ENCODE data around the gene ALDH1L1.

ALDH1L1 gene

DNA sequence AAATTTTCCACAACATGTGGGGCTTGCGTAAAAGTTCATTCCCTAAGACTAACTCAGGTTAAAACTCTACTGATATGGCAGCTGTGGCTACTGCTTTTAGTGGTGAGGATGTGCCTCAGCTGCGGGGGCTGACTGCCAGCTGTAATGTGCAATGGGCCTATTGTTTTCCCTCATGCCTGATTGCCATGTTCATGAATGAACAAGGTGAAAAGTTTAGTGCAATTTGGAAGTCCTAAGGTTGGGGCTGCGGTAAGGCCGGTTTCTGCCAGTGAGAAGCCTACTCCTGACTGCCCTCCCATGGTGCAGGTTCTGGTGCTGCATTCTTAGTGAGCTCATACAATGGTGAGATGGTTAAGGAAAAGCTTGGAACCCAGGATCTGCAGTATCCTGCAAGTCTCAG lies 10.9 kb upstream of the ALDH1L1 start:
- DNase-seq: no peak

DNA sequence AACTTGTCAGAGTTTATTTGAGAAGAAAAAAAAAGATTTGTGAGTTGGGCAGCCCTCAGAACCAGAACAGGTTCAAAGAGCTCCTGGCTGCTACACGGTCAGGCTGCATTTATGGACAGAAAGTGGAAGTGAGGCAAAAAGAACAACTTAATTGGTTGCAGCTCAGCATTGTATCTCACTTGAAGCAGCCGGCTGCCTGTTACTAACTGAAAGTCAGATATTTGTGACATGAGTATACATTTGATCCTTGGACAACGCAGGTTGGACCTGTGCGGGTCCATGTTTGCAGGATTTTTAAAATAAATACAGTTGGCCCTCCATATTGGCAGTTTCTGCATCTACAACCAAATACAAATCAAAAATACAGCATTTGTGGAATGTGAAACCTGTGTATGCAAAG lies 7.5 kb upstream of the ALDH1L1 start:
- DNase-seq: no peak

- no peak for DNase-seq
Observed at GRCh38 chr3:126186749-126187148, 6.4 kb upstream of the ALDH1L1 start.

- no peak for DNase-seq
Observed at GRCh38 chr3:126186271-126186670, 5.9 kb upstream of the ALDH1L1 start.

DNA sequence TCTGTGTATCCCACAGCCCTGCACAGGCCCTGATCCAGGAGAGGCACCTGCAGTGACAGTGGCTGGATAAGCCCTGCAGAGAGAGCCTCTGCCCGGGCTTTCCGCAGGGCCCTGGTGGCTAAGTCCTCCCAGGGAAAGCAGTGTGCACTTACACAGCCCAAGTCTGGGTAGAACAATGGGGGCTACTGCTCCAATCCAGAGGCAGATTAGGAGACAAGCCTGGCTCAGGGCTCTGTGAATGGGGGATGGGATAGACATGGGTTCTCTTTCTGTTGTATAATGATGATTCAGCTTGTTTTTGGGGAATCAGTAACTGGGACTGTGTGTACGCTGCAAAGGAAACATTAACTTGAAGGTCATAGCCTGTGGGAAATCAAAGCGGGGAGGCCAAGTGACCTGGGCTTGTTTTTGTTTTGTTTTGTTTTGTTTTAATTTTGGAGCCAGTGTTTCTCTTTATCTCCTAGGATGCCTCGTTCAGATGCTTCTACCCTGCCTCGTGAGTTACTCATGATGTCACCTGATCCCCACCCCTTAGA lies 4.1 kb upstream of the ALDH1L1 start:
- no peak for DNase-seq

DNA sequence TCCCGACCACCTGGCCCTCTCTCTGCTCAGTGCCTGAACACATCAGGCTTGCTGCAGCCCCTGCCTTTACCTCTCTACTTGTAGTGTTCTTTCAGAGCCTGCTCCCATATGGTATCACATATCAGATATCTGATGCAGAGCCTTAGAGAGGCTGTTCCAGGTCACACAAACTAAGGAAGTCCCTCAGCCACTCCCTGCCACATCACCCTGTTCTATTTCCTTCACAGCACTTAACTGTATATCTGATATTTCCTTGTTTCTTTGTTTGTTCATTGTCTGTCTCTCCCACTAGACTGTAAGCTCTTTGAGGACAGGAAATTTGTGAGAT lies 976 bp upstream of the ALDH1L1 start:
- DNase-seq: no peak

GRCh38 chr3:126179825-126180476 lies 435 bp downstream of the ALDH1L1 start:
- DNase-seq: no peak

DNA sequence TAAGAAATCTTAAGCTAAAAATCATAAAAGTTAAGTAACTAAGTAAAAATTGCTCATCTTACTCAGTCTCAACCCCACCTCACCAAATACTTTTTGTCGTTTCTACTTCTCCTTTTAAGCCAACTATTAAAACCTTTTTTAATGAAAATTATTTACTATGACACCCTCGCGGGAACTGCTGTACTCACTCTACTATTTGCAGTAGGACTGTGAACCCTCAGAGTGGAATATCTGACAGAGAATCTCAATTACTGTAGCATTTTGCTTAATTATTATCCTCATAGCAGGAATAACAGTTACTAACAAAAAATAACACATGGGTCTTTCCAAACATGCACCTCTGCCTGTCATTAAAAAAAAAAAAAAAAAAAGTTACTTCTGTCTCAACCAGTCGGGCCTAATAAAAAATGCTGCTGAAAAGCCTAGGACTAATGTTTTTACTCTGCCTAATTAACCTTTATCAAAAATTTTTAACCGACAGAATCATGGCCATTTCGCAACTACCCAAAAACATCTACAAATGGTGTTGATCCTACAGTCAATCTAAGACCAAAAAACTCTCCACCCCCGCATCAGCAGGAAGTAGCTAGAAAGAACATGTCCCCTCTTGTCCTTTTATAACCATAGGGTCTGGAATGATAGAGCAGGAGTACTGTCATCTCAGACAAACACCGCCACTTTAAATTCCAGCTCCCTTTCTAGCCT lies 10.2 kb downstream of the ALDH1L1 start:
- DNase-seq: no peak

DNA sequence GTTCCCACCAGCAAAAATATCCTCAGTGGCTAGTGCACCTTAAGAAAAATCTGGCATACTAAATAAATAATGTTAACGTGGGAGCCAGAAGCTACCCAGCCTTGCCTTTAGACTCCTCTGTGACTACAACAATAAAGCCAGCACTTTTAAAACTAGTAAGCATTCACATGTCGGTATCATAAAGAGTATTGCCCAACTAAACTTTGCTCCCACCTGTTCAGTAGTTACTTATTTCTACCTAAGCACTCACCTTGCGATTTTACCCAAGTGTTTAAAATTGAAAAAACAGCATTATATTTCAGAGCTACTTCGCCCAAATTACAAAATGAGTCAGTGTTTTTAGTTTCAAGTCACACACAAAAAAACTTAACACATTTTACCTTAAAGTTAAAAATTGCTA lies 12.8 kb downstream of the ALDH1L1 start:
- DNase-seq: no peak

- DNase-seq: no peak
Observed at GRCh38 chr3:126166009-126166408, 14.4 kb downstream of the ALDH1L1 start.

GRCh38 chr3:126161309-126161708 lies 19.1 kb downstream of the ALDH1L1 start:
- no peak for DNase-seq

DNA sequence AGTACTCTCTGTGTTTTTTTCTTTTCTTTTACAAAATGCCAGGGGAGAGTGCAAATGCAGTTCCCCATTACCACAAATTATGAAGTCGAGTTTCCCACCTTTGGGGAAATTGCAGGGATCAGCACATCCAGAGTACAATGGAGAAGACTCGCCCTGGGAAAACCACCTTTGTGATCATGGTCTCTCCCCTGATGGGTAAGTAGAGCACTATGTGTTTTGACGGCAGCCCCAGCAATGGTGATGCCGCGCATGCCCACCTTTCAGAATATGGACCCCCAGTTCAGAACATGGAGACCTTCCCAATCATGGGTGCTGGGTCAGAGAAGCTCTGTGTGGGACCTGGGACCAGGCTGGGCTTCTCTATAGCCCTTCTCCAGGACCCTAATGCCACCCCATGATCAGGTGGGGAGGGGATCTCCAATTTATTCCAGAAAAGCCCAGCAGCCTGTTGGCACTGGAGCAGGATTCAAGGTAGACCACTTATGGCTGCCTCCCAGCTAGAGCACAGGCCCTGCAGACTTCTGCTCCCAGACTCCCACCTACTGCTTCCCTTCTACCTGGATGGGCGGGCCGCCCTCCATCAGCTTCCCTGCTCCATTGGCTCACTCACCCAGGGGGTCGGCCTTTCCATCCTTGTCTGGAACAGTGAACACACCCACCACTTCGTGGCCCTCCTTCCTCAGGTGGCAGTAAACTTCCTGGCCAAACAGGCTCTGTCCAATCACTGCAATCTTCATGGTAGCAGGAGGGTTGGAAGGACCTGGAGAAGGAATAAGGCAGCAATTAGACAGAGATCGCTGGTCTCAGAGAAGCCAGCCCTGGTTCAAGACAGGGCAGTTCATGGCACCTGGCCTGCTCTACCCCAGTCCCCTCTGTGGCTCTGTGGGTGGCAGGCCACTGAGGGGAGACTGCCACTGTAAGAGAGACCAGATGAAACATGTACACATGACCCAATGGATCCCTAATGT lies 19.9 kb downstream of the ALDH1L1 start:
- no peak for DNase-seq

GRCh38 chr3:126159476-126159875 lies 20.9 kb downstream of the ALDH1L1 start:
- no peak for DNase-seq

GRCh38 chr3:126158912-126159454 lies 21.4 kb downstream of the ALDH1L1 start:
- DNase-seq: no peak

GRCh38 chr3:126158016-126158911 lies 22.1 kb downstream of the ALDH1L1 start:
- no peak for DNase-seq

DNA sequence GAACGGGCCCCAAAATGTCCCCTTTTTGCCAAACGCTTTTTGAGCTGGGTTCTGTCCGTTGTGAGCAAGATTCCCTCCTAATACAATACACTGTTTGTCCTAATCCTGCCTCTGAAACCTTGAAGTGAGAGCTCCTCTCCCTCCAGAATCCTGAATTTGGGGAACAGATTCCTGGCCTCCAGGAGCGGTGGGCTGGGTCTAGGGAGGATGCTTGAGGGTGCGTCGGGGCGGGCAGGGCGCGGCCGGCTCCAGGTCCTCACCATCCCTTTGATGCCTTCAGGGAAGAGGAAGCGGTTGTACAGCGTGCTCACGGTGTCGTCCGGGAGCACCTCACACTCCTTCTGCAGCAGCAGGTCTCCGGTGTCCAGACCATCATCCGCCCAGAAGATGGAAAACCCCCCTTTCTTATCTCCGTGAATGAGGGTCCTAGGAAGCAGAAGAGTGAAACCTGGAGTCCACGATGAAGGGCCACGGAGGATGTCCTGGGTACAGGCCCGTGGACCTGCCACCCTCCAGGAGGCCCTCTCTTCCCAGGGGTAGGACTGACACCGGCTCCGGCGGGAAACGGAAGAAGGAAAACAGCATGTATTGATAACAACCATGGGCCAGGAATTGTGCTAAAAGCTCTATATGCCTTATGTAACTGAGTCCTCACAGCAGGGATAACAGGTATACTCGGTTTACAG lies 23.2 kb downstream of the ALDH1L1 start:
- DNase-seq: no peak

DNA sequence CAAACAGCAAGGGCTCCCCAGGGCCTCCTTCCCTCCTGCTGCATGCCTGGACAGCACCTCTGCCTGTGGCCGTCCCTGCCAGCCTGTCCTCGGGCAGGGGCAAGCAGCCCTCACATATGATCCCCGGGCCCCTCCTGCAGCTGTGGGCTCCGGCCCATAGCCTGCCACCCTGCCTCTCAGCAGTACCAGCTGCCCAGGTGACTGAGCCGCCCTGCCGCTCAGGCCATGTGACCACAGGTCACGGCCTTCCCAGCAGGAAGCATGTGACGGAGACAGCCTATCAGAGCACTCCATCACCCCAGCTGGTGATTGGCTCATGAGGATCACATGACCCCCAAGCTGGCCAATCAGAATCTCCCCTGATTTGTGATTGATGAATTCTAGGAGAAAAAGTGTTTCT lies 23.9 kb downstream of the ALDH1L1 start:
- no peak for DNase-seq

DNA sequence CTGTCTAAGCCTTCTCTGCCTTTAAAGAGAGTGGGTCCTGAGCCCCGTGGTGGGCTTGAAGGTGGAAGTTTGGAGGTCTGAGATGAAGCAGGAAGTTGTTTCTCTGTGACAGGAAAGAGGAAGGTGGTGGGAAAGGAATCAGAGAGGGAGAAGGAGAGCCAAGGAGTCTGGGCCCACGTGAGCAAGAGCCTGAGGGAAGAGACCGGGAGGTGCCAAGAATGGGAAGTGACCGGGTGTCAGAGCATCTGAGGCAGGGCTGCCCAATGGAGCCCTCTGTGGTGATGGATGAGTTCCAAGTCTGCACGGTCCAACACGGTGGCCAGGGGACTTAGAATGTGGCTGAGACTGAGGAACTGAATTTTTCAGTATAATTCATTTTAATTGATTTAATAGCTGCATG lies 24.6 kb downstream of the ALDH1L1 start:
- no peak for DNase-seq

GRCh38 chr3:126155280-126155640 lies 25.1 kb downstream of the ALDH1L1 start:
- DNase-seq: no peak

DNA sequence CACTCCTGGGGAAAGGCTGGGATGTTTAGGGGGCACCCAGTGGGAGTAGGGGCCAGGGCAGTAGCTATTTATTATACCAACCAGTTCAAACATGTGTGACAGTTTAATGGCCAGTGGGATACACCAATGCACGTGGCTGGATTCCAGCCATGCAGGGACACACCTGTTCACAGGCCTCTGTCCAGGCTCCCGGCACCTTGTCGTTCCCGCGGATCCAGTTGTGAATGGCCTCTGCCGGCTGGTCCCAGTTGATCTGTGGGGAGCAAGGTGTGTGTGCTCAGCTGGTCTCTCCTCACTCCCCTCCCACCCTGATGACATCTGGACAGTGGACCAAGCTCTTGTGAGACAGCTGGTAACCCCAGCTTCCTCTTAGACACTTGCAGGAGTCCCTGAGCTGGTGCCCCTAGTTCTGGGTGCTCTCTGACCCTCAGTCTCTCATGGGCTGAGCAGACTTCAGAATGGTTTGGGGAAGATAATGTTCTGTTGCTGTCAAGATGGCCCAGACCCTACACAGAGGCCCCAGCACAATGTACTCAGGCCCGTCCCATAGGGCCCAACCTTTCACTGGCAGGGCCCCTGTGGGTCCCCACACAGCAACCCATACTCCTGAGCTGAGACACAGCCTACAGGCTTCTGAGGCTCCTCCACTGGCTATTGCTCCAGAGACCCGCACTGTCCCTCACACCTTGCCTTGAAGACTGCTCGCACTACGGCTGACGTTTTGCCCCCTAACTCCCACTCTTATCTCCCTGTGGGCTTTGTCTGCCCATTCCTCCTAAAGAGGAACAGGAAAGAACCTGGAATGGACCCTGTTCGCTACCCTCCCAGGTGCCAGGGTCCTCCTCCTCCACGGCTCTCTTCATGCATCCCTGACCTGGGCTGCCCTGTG lies 25.8 kb downstream of the ALDH1L1 start:
- no peak for DNase-seq

Measured in DMS153 (cell line).